ENCODE measurements around the gene BMPR1B.
A peak's percentile ranks its signal among the peaks of the same experiment; 100 is the strongest.

Gene BMPR1B

DNA sequence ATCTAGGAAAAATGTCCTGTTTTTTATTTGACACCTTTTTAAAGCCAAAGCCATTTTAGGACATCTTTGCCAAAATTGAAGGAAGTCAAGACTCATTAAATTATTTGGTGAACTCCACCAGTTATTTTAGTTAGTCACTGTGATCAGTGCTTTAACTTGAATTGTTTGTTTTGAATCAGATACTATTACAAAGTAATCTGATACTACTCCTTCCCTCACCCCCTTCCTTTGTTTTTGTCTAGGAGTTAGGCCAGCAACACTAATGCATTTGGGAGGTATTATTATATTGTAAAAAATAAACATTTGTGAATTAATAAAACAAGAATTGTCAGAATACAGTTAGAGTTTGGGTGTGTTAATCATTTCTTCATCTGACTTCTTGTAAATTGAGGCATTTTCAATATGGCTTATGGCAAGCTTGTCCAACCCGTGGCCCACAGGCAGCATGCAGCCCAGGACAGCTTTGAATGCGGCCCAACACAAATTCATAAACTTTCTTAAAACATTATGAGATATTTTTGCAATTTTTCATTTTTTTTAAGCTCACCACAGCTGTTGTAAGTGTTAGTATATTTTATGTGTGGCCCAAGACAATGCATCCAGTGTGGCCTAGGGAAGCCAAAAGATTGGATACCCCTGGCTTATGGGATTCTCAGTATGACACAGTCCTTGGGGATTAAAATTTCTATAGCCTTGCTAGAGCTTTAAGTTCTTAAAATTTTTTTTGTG is 182.2 kb downstream of the BMPR1B start:
- H2AK5ac ChIP-seq (ENCODE audit: low read depth, low read length) = no peak overlapping the region
- H3K9ac ChIP-seq (ENCODE audit: low read depth, low read length, poor library complexity) = no peak overlapping the region
- no CpG with 5 or more reads among the region's 2 CpGs for WGBS, 2 donors (ENCODE audit: extremely low coverage in 2 of 2, insufficient read length in 2 of 2, insufficient replicate concordance in 1 of 2)
- no peak overlapping the region for H2BK120ac ChIP-seq (ENCODE audit: low read depth, low read length)
- no peak overlapping the region for H4K91ac ChIP-seq (ENCODE audit: low read depth, low read length, poor library complexity)
- H3K4me3 ChIP-seq (ENCODE audit: low read length in 2 of 2) = no peak overlapping the region
- no peak overlapping the region for H2AFZ ChIP-seq (ENCODE audit: low read length)
- H3K27ac ChIP-seq (replicated peaks; ENCODE audit: low read length) = peak overlapping the region; percentile 13
- H3K79me1 ChIP-seq (ENCODE audit: low read depth, low read length) = no peaks in the 10 kb centered on the region
- no peaks in the 10 kb centered on the region for H3K27me3 ChIP-seq (ENCODE audit: control insufficient read depth in 3 of 3, insufficient read depth in 3 of 3, low read depth in 1 of 3, low read length in 3 of 3)
- no peak overlapping the region for H3K23ac ChIP-seq (ENCODE audit: low read depth, low read length, poor library complexity)
- H3K4ac ChIP-seq (ENCODE audit: low read length) = no peak overlapping the region
- no peaks in the 10 kb centered on the region for H3K9me3 ChIP-seq (replicated peaks in 1 of 2; ENCODE audit: control insufficient read depth in 2 of 2, insufficient read depth in 1 of 2, low read depth in 1 of 2, low read length in 2 of 2)
- H3K18ac ChIP-seq (ENCODE audit: low read length) = no peak overlapping the region
- H2BK12ac ChIP-seq (ENCODE audit: low read length) = no peak overlapping the region
- H3K36me3 ChIP-seq (replicated peaks in 1 of 2; ENCODE audit: control insufficient read depth in 2 of 2, insufficient read depth in 2 of 2, low read length in 2 of 2) = no peaks in the 10 kb centered on the region
- DNase-seq (ENCODE audit: low spot score) = no peak
- peaks cover 2 to 5% of the 10 kb centered on the region in 2 donors for H3K4me1 ChIP-seq (ENCODE audit: control insufficient read depth in 2 of 2, insufficient read depth in 1 of 2, low read depth in 1 of 2, low read length in 2 of 2)
- no peak overlapping the region for H4K8ac ChIP-seq (ENCODE audit: low read depth, low read length)
- no peak overlapping the region for H3K14ac ChIP-seq (ENCODE audit: low read length)
- H2BK5ac ChIP-seq (ENCODE audit: low read length) = no peak overlapping the region
- H2BK15ac ChIP-seq (ENCODE audit: low read length) = no peak overlapping the region
- no peak overlapping the region for H3K4me2 ChIP-seq (ENCODE audit: insufficient read depth, low read length, poor library complexity, severe bottlenecking)

DNA sequence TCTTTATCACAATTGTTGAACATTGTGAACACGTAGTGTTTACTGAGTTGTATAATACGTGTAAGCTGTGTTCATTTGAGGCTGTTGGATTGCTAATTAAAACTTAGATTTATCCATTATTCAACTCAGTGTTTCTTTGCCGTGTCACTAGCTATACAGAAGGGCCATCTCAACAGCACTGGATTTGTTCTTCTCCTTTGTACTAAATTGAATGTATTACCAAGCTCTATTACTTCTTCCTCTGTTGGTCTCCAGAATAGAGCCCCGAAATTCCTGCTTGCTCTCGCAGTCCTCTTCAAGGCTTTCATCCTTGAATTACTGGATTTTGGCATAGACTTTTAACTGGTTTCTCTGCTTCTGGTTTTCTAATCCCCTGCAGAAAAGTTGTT is 182.8 kb downstream of the BMPR1B start:
- Histone ChIP-seq H4K8ac (ENCODE audit: low read depth, low read length) (no peak overlapping the region), H3K27me3 (ENCODE audit: control insufficient read depth in 3 of 3, insufficient read depth in 3 of 3, low read depth in 1 of 3, low read length in 3 of 3) (no peaks in the 10 kb centered on the region), H2BK12ac (ENCODE audit: low read length) (no peak overlapping the region), H3K9ac (ENCODE audit: low read depth, low read length, poor library complexity) (no peak overlapping the region), H3K36me3 (replicated peaks in 1 of 2; ENCODE audit: control insufficient read depth in 2 of 2, insufficient read depth in 2 of 2, low read length in 2 of 2) (no peaks in the 10 kb centered on the region), H3K18ac (ENCODE audit: low read length) (no peak overlapping the region), H3K4ac (ENCODE audit: low read length) (no peak overlapping the region), H3K4me2 (ENCODE audit: insufficient read depth, low read length, poor library complexity, severe bottlenecking) (no peak overlapping the region), H3K14ac (ENCODE audit: low read length) (no peak overlapping the region), H3K9me3 (replicated peaks in 1 of 2; ENCODE audit: control insufficient read depth in 2 of 2, insufficient read depth in 1 of 2, low read depth in 1 of 2, low read length in 2 of 2) (no peaks in the 10 kb centered on the region), H3K23ac (ENCODE audit: low read depth, low read length, poor library complexity) (no peak overlapping the region), H3K4me1 (ENCODE audit: control insufficient read depth in 2 of 2, insufficient read depth in 1 of 2, low read depth in 1 of 2, low read length in 2 of 2) (peaks cover 2 to 5% of the 10 kb centered on the region in 2 donors), H2AFZ (ENCODE audit: low read length) (no peak overlapping the region), H2BK5ac (ENCODE audit: low read length) (no peak overlapping the region), H2BK15ac (ENCODE audit: low read length) (no peak overlapping the region), H3K27ac (replicated peaks; ENCODE audit: low read length) (peak overlapping the region; percentile 30), H3K79me1 (ENCODE audit: low read depth, low read length) (no peaks in the 10 kb centered on the region), H4K91ac (ENCODE audit: low read depth, low read length, poor library complexity) (no peak overlapping the region), H2BK120ac (ENCODE audit: low read depth, low read length) (no peak overlapping the region), H3K4me3 (ENCODE audit: low read length in 2 of 2) (no peak overlapping the region), H2AK5ac (ENCODE audit: low read depth, low read length) (no peak overlapping the region)
- DNase-seq (ENCODE audit: low spot score) = no peak
- WGBS, 2 donors (ENCODE audit: extremely low coverage in 2 of 2, insufficient read length in 2 of 2, insufficient replicate concordance in 1 of 2) = no CpG with 5 or more reads among the region's 5 CpGs

DNA sequence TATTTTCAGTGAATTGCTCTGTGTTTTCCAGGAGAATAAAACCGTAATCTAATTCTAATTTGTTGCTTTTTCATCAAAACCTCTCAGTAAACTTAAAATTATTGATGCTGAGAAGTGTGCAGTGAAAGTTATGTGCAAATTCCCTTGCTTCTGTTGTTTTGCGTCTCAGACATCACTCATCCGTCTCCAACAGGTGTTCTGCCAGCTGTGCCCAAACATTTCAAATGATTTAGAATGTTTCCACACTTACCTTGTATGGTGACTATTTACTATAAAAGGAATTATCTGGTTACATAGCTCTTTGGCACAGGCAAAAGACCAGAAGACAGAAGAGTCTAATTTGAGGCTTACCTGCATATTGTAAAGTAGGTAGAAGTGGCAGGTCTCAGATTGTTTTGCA is 184.0 kb downstream of the BMPR1B start:
- Histone ChIP-seq H3K23ac (ENCODE audit: low read depth, low read length, poor library complexity) (no peak overlapping the region), H3K4ac (ENCODE audit: low read length) (no peak overlapping the region), H3K4me1 (ENCODE audit: control insufficient read depth in 2 of 2, insufficient read depth in 1 of 2, low read depth in 1 of 2, low read length in 2 of 2) (peaks cover 2 to 5% of the 10 kb centered on the region in 2 donors), H2AFZ (ENCODE audit: low read length) (no peak overlapping the region), H4K91ac (ENCODE audit: low read depth, low read length, poor library complexity) (no peak overlapping the region), H2BK12ac (ENCODE audit: low read length) (no peak overlapping the region), H3K18ac (ENCODE audit: low read length) (no peak overlapping the region), H3K79me1 (ENCODE audit: low read depth, low read length) (no peaks in the 10 kb centered on the region), H3K27me3 (ENCODE audit: control insufficient read depth in 3 of 3, insufficient read depth in 3 of 3, low read depth in 1 of 3, low read length in 3 of 3) (no peaks in the 10 kb centered on the region), H3K9me3 (replicated peaks in 1 of 2; ENCODE audit: control insufficient read depth in 2 of 2, insufficient read depth in 1 of 2, low read depth in 1 of 2, low read length in 2 of 2) (no peaks in the 10 kb centered on the region), H3K27ac (replicated peaks; ENCODE audit: low read length) (no peak overlapping the region), H2BK120ac (ENCODE audit: low read depth, low read length) (no peak overlapping the region), H2BK5ac (ENCODE audit: low read length) (no peak overlapping the region), H3K14ac (ENCODE audit: low read length) (no peak overlapping the region), H2BK15ac (ENCODE audit: low read length) (no peak overlapping the region), H3K9ac (ENCODE audit: low read depth, low read length, poor library complexity) (no peak overlapping the region), H4K8ac (ENCODE audit: low read depth, low read length) (no peak overlapping the region), H3K36me3 (replicated peaks in 1 of 2; ENCODE audit: control insufficient read depth in 2 of 2, insufficient read depth in 2 of 2, low read length in 2 of 2) (no peaks in the 10 kb centered on the region), H3K4me2 (ENCODE audit: insufficient read depth, low read length, poor library complexity, severe bottlenecking) (no peak overlapping the region), H2AK5ac (ENCODE audit: low read depth, low read length) (no peak overlapping the region), H3K4me3 (ENCODE audit: low read length in 2 of 2) (no peak overlapping the region)
- no CpG with 5 or more reads among the region's 3 CpGs for WGBS, 2 donors (ENCODE audit: extremely low coverage in 2 of 2, insufficient read length in 2 of 2, insufficient replicate concordance in 1 of 2)
- no peak for DNase-seq (ENCODE audit: low spot score)

DNA sequence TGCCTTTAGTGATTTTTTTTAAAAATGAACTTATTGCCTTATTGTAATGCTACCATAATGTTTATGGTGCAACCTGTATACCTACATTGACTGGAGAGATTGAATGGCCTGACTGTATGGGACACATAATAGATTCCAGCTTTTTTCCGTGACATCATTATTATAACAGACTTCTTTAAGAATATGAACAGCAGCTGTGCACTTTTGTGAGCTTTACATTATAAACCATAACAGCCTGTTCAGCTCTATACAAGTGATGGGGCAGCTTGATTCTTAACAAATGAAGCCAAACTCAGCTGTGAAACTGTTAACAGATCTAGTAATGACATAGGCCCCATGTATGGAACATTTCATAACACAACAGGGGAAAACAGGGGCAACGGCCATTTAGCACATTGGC is 187.0 kb downstream of the BMPR1B start:
- Histone ChIP-seq H3K27ac (replicated peaks; ENCODE audit: low read length) (no peak overlapping the region), H3K27me3 (ENCODE audit: control insufficient read depth in 3 of 3, insufficient read depth in 3 of 3, low read depth in 1 of 3, low read length in 3 of 3) (no peaks in the 10 kb centered on the region)

More for the DNA sequence above, 187.0 kb downstream of the BMPR1B start:
- H3K18ac ChIP-seq (ENCODE audit: low read length) = no peak overlapping the region
- no peaks in the 10 kb centered on the region for H3K79me1 ChIP-seq (ENCODE audit: low read depth, low read length)
- no peak overlapping the region for H3K23ac ChIP-seq (ENCODE audit: low read depth, low read length, poor library complexity)
- H3K4ac ChIP-seq (ENCODE audit: low read length) = no peak overlapping the region
- H3K4me1 ChIP-seq (ENCODE audit: control insufficient read depth in 2 of 2, insufficient read depth in 1 of 2, low read depth in 1 of 2, low read length in 2 of 2) = peaks cover 2 to 5% of the 10 kb centered on the region in 2 donors
- no peak overlapping the region for H2AK5ac ChIP-seq (ENCODE audit: low read depth, low read length)
- H4K8ac ChIP-seq (ENCODE audit: low read depth, low read length) = no peak overlapping the region
- H3K9ac ChIP-seq (ENCODE audit: low read depth, low read length, poor library complexity) = no peak overlapping the region
- H3K36me3 ChIP-seq (replicated peaks in 1 of 2; ENCODE audit: control insufficient read depth in 2 of 2, insufficient read depth in 2 of 2, low read length in 2 of 2) = no peaks in the 10 kb centered on the region
- no peak overlapping the region for H4K91ac ChIP-seq (ENCODE audit: low read depth, low read length, poor library complexity)
- H2BK15ac ChIP-seq (ENCODE audit: low read length) = no peak overlapping the region
- H2BK120ac ChIP-seq (ENCODE audit: low read depth, low read length) = no peak overlapping the region
- no peak overlapping the region for H2BK5ac ChIP-seq (ENCODE audit: low read length)
- H2AFZ ChIP-seq (ENCODE audit: low read length) = no peak overlapping the region
- no peak overlapping the region for H3K14ac ChIP-seq (ENCODE audit: low read length)
- no peaks in the 10 kb centered on the region for H3K9me3 ChIP-seq (replicated peaks in 1 of 2; ENCODE audit: control insufficient read depth in 2 of 2, insufficient read depth in 1 of 2, low read depth in 1 of 2, low read length in 2 of 2)
- H2BK12ac ChIP-seq (ENCODE audit: low read length) = no peak overlapping the region
- no CpG with 5 or more reads among the region's 2 CpGs for WGBS, 2 donors (ENCODE audit: extremely low coverage in 2 of 2, insufficient read length in 2 of 2, insufficient replicate concordance in 1 of 2)
- DNase-seq (ENCODE audit: low spot score) = no peak
- no peak overlapping the region for H3K4me3 ChIP-seq (ENCODE audit: low read length in 2 of 2)
- H3K4me2 ChIP-seq (ENCODE audit: insufficient read depth, low read length, poor library complexity, severe bottlenecking) = no peak overlapping the region
